Activated T-cell treated with anti-CD3 and anti-CD28 coated beads, Interleukin-2, amount 50 U/mL, for 24 hours (primary cell): ENCODE measurements around the gene PLEKHG2.

Experiments used
- DNase-seq: peaks from one replicate; pipeline ENCODE4 v3.0.0-alpha.2; 2020
- H3K27ac Mint-ChIP-seq: 2 replicates; pipeline ENCODE4 v1.8.0; 2020; ENCODE audit warnings: mild to moderate bottlenecking, mixed read lengths
- H3K27me3 Mint-ChIP-seq: 2 replicates; pipeline ENCODE4 v1.8.0; 2020; ENCODE audit warnings: mixed read lengths
- H3K36me3 Mint-ChIP-seq: 2 replicates; pipeline ENCODE4 v1.8.0; 2020; ENCODE audit warnings: low read depth, mixed read lengths
- H3K4me1 Mint-ChIP-seq: 2 replicates; pipeline ENCODE4 v1.8.0; 2020; ENCODE audit warnings: low read depth, mixed read lengths
- H3K4me3 Mint-ChIP-seq: 2 replicates; pipeline ENCODE4 v1.8.0; 2020; ENCODE audit warnings: mild to moderate bottlenecking, moderate library complexity, mixed read lengths
- H3K9me3 Mint-ChIP-seq: 2 replicates; pipeline ENCODE4 v1.8.0; 2020; ENCODE audit warnings: mixed read lengths

The PLEKHG2 gene

GRCh38 chr19:39465956-39466747, 53.7 kb downstream of the PLEKHG2 start:
- Mint-ChIP-seq H3K36me3 (peaks cover 86% of the 10 kb centered on the region), H3K4me1 (peaks cover 18% of the 10 kb centered on the region), H3K4me3 (no peak overlapping the region), H3K27ac (no peak overlapping the region), H3K9me3 (no peaks in the 10 kb centered on the region), H3K27me3 (no peaks in the 10 kb centered on the region)
- no peak for DNase-seq

DNA sequence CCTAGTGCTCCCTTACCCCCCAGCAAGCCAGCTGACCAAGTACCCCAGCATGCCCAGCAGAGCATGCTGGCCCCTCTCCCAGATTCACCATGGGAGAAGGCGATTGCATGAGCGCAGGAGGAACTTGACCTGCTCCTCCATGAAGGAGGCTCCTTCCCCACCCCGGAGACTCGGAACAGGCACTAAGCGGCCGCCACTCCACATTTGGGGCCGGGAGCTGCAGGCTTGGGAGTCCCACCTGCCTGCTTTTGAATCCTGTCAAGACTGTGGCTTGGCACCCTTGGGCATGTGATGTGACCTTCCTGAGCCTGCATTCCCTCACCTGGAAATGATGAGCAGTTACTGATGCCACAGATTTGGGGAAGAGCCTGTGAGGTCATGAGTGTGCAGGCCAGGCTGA, 55.5 kb downstream of the PLEKHG2 start:
- H3K4me1 Mint-ChIP-seq, result peaks cover 33% of the 10 kb centered on the region
- no peak for DNase-seq
- no peaks in the 10 kb centered on the region for H3K9me3 Mint-ChIP-seq
- no peaks in the 10 kb centered on the region for H3K27me3 Mint-ChIP-seq
- peaks cover 91% of the 10 kb centered on the region for H3K36me3 Mint-ChIP-seq
- no peak overlapping the region for H3K4me3 Mint-ChIP-seq
- H3K27ac Mint-ChIP-seq, result peak overlapping the region; percentile 97

DNA sequence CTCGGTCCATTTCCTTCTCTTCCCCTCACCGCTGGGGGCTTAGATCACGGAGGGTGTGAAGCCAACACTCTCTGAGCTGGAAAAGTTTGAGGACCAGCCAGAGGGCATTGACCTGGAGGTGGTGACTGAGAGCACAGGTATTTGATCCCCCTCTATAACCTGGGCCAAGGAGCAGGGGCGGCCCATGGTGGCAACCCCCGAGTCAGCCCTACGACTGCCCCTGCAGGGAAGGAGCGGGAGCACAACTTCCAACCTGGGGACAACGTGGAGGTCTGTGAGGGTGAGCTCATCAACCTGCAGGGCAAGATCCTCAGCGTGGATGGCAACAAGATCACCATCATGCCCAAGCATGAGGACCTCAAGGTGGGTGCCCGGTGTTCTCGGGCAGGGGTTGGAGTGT, 56.6 kb downstream of the PLEKHG2 start:
- no peaks in the 10 kb centered on the region for H3K9me3 Mint-ChIP-seq
- peak overlapping the region; percentile 97 for H3K27ac Mint-ChIP-seq
- H3K4me3 Mint-ChIP-seq, result no peak overlapping the region
- no peaks in the 10 kb centered on the region for H3K27me3 Mint-ChIP-seq
- peaks cover 33% of the 10 kb centered on the region for H3K4me1 Mint-ChIP-seq
- DNase-seq, result no peak
- peaks cover 91% of the 10 kb centered on the region for H3K36me3 Mint-ChIP-seq

DNA sequence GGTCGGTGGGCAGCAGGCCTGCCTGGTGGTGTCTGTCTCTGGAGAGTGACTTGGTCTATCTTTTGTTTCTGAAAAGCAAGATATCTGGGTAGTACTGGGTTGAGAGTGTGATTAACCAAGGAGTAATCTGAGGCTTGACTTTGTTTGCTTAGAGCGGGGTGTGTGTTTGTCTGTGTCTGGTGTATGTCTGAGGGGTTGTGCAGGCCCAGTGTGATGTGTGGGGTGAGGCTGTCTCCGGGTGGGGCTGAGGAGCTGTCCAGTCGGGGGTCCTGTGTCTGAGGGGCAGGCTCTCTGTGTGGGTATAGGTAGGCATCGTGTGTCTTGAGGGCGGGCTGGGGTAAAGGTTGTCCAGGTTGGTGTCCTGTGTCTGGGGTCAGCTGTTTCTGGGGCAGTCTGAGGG, 57.1 kb downstream of the PLEKHG2 start:
- Mint-ChIP-seq H3K4me1 (peaks cover 33% of the 10 kb centered on the region), H3K36me3 (peaks cover 94% of the 10 kb centered on the region), H3K4me3 (no peak overlapping the region), H3K27me3 (no peaks in the 10 kb centered on the region), H3K27ac (peak overlapping the region; percentile 97), H3K9me3 (no peaks in the 10 kb centered on the region)
- no peak for DNase-seq

- H3K36me3 Mint-ChIP-seq, result peaks cover 94% of the 10 kb centered on the region
- H3K4me3 Mint-ChIP-seq, result no peak overlapping the region
- DNase-seq, result no peak
- H3K9me3 Mint-ChIP-seq, result no peaks in the 10 kb centered on the region
- H3K4me1 Mint-ChIP-seq, result peaks cover 33% of the 10 kb centered on the region
- H3K27me3 Mint-ChIP-seq, result no peaks in the 10 kb centered on the region
- H3K27ac Mint-ChIP-seq, result peak overlapping the region; percentile 97
These were observed 58.4 kb downstream of the PLEKHG2 start for GRCh38 chr19:39470724-39471339.

DNA sequence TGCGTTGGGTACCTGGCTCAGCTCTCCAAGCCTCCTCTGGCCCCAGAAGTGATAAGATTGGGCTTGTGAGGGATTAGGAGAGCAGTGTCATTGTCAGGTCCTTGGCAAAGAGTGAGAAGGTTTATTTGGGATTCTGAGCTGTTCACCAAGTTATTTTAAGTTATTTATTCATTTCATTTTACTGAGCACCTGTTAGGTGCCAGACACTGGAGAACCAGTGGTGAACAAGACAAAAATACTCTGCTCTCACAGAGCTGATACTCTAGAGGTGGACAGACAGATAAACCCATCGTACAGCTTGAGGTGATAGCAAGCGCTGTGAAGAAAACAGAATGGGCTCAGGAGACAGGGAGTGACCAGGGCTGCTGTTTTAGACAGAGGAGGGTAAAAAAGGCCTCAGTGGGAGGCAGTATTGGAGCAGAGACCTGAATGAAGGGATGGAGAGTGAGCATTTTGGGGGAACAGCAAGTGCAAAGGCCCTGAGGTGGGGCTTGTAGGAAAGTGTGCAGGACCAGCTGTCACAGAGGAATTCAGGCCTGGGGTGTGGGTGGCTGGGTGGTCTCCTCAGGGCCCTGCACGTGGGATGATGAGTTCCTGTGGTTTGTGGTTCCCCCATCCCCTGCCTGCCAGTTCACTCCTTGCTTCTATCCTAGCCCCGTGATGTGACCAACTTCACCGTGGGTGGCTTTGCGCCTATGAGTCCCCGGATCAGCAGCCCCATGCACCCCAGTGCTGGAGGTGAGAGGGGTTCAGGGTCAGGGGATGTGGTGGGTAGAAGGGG, 59.5 kb downstream of the PLEKHG2 start:
- Mint-ChIP-seq H3K4me3 (no peak overlapping the region), H3K4me1 (peaks cover 33% of the 10 kb centered on the region), H3K9me3 (no peaks in the 10 kb centered on the region), H3K36me3 (peaks cover 95% of the 10 kb centered on the region), H3K27me3 (no peaks in the 10 kb centered on the region), H3K27ac (peak overlapping the region; percentile 97)
- DNase-seq, result no peak

DNA sequence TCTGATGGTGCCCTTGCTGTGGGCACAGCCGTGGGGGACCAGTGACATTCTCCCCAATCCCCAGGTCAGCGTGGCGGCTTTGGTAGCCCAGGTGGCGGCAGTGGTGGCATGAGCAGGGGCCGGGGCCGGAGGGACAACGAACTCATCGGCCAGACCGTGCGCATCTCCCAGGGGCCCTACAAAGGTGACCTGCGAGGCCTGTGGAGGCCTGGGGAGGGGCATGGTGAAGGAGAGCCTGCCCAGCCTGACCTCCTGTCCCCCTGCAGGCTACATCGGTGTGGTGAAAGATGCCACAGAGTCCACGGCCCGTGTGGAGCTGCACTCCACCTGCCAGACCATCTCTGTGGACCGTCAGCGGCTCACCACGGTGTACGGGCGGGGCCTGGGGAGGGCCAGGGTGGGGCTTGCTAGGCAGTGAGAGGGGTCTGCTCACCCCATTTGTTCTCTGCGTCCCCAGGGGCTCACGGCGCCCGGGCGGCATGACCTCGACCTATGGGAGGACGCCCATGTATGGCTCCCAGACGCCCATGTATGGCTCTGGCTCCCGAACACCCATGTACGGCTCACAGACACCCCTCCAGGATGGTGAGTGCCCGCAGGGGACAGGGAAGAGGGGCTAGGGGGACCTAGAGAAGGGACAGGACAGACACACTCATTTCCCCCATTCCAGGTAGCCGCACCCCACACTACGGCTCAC, 60.4 kb downstream of the PLEKHG2 start:
- no peaks in the 10 kb centered on the region for H3K9me3 Mint-ChIP-seq
- DNase-seq, result no peak
- peaks cover 96% of the 10 kb centered on the region for H3K36me3 Mint-ChIP-seq
- H3K4me1 Mint-ChIP-seq, result peaks cover 33% of the 10 kb centered on the region
- H3K27ac Mint-ChIP-seq, result peak overlapping the region; percentile 97
- no peaks in the 10 kb centered on the region for H3K27me3 Mint-ChIP-seq
- no peak overlapping the region for H3K4me3 Mint-ChIP-seq

DNA sequence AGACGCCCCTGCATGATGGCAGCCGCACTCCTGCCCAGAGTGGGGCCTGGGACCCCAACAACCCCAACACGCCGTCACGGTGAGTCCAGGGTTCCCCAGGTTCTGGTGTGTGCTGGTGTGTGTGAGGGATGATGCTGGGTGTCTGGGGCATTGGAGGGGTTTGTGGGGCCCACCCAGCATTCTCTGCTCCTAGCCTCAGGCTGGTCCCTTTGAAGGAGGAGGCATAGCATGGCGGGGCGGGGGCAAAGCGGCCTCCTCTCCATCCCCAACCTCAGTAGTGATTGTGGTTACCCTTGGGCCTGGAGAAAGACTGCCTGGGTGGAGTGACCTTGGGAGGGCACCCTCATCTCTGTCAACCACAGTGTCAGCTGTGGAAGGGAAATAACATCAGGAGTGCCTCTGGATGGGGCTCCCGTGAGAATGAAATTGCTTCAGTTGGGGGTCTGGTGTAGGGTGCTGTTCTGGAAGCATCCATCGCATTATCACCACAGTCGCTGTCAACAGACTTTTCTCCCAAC, 61.0 kb downstream of the PLEKHG2 start:
- no peaks in the 10 kb centered on the region for H3K27me3 Mint-ChIP-seq
- H3K4me3 Mint-ChIP-seq, result no peak overlapping the region
- H3K4me1 Mint-ChIP-seq, result peaks cover 33% of the 10 kb centered on the region
- peaks cover 90% of the 10 kb centered on the region for H3K36me3 Mint-ChIP-seq
- no peak for DNase-seq
- H3K27ac Mint-ChIP-seq, result peak overlapping the region; percentile 47
- H3K9me3 Mint-ChIP-seq, result no peaks in the 10 kb centered on the region

DNA sequence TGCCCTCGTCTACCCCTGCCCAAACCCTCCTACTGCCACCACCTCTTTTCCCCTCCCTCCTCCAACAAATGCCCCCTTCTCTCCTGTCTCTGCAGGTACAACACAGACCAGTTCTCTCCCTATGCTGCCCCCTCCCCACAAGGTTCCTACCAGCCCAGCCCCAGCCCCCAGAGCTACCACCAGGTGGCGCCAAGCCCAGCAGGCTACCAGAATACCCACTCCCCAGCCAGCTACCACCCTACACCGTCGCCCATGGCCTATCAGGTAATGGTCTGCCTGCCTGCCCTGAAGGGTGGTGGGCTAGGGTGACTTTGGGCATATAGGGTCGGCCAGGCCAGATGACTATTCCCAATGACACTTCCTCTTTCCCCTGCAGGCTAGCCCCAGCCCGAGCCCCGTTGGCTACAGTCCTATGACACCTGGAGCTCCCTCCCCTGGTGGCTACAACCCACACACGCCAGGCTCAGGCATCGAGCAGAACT, 61.7 kb downstream of the PLEKHG2 start:
- Mint-ChIP-seq H3K27me3 (no peaks in the 10 kb centered on the region), H3K4me1 (peaks cover 33% of the 10 kb centered on the region), H3K4me3 (no peak overlapping the region), H3K9me3 (no peaks in the 10 kb centered on the region), H3K27ac (peak overlapping the region; percentile 22), H3K36me3 (peaks cover 83% of the 10 kb centered on the region)
- DNase-seq, result peak; percentile 81

DNA sequence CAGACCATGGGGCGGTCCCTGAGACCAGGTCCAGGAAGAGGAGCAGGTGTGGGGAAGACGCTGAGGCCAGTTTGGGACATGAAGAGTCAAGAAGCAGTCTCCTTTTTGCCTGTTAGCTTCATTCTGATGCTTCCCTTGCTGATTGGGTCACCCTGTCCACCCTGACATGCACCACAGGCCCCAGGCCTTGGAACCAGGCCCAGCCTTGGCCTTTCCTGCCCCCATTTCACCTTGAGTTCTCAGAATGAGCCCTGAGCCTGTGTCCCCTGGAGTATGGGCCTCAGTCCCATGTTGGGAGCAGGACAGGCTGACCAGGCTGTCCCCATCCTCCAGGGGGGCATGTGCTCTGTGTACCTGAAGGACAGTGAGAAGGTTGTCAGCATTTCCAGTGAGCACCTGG, 63.3 kb downstream of the PLEKHG2 start:
- H3K36me3 Mint-ChIP-seq, result peaks cover 68% of the 10 kb centered on the region
- DNase-seq, result no peak
- no peaks in the 10 kb centered on the region for H3K9me3 Mint-ChIP-seq
- H3K4me3 Mint-ChIP-seq, result no peak overlapping the region
- peak overlapping the region; percentile 37 for H3K27ac Mint-ChIP-seq
- H3K27me3 Mint-ChIP-seq, result no peaks in the 10 kb centered on the region
- H3K4me1 Mint-ChIP-seq, result peaks cover 31% of the 10 kb centered on the region
